ENCODE results near the gene CYP11A1. TPM values are rescaled to one million over a fixed set of nuclear protein-coding genes. Genes with fewer than 3 reads are reported as not detected.

CYP11A1 gene
- total RNA-seq, 1 donor from 2014 or later = 0.43 TPM

DNA sequence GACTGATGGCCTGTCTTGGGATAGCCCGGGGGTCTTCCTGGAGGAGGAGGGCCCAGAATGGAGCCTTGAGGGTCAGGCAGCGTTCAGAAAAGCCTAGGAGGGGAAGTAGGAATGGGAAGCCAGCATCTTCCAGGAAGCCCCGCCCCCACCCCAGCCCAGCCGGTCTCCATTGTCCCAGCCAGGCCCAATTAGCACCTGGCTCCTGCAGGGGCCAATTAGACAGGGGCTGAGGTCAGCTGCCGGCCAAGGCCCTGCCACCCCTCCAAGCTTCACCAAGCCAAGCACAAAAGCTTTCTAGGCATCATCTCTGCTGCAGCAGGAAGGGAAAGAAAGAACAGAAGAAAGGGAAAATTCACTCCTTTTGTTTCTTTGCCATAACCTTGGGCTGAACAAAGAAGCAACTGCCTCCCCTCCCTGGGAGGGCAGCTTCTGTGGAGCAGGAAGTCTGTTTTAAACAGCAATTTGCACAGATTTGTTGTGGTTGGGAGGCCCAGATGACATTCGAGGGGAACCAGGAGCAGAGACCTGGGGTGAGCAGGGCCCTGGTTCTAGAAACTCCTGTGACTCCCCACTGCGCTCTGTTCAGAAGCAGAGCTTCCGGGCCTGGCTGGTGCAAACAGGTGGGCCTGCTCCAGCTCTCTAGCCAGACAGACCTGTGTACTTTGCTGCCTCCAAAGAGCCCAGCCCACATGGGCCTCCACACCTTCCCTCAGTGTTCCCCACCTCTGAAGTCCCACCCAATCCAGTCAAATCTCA lies 47.7 kb downstream of the CYP11A1 start:
- Histone ChIP-seq H3K4me3 (ENCODE audit: insufficient read depth, low read depth, low read length) (no peak overlapping the region), H3K79me2 (ENCODE audit: insufficient read depth, low read length) (no peaks in the 10 kb centered on the region), H3K4me1 (ENCODE audit: insufficient read depth, low read length) (peaks cover 40% of the 10 kb centered on the region), H3K36me3 (ENCODE audit: insufficient read depth, low read length) (no peaks in the 10 kb centered on the region), H4K20me1 (ENCODE audit: insufficient read depth, low read length) (no peaks in the 10 kb centered on the region), H3K4me2 (ENCODE audit: low read length) (no peak overlapping the region), H3K9ac (ENCODE audit: low read length) (peak overlapping the region; percentile 2), H2AFZ (ENCODE audit: low read depth, low read length) (peak overlapping the region; percentile 13), H3K27ac (ENCODE audit: low read depth, low read length) (no peak overlapping the region), H3K27me3 (ENCODE audit: insufficient read depth, low read length) (no peaks in the 10 kb centered on the region), H3K9me3 (ENCODE audit: insufficient read depth, low read depth, low read length) (no peaks in the 10 kb centered on the region)
- no peaks in the 10 kb centered on the region for H3K36me3 Mint-ChIP-seq (ENCODE audit: low read depth, unreplicated experiment)
- peaks cover 5% of the 10 kb centered on the region for H3K27me3 Mint-ChIP-seq (ENCODE audit: low read depth, unreplicated experiment)
- DNase-seq (ENCODE audit: low read depth) (no peak), FAIRE-seq (no peak)
- H3K4me3 Mint-ChIP-seq (ENCODE audit: unreplicated experiment) = no peak overlapping the region
- peaks cover 22% of the 10 kb centered on the region for H3K4me1 Mint-ChIP-seq (ENCODE audit: low read depth, unreplicated experiment)
- no peaks in the 10 kb centered on the region for H3K9me3 Mint-ChIP-seq (ENCODE audit: unreplicated experiment)
- no peak overlapping the region for H3K27ac Mint-ChIP-seq (ENCODE audit: unreplicated experiment)
- TF ChIP-seq, protein P1, sequence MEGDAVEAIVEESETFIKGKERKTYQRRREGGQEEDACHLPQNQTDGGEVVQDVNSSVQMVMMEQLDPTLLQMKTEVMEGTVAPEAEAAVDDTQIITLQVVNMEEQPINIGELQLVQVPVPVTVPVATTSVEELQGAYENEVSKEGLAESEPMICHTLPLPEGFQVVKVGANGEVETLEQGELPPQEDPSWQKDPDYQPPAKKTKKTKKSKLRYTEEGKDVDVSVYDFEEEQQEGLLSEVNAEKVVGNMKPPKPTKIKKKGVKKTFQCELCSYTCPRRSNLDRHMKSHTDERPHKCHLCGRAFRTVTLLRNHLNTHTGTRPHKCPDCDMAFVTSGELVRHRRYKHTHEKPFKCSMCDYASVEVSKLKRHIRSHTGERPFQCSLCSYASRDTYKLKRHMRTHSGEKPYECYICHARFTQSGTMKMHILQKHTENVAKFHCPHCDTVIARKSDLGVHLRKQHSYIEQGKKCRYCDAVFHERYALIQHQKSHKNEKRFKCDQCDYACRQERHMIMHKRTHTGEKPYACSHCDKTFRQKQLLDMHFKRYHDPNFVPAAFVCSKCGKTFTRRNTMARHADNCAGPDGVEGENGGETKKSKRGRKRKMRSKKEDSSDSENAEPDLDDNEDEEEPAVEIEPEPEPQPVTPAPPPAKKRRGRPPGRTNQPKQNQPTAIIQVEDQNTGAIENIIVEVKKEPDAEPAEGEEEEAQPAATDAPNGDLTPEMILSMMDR (IDR thresholded peaks at IDR 0.05; ENCODE audit: insufficient read depth, low read depth, low read length) = no peak
- no peak for TF ChIP-seq EZH2 (IDR thresholded peaks at IDR 0.05; ENCODE audit: insufficient read depth, low read length)

DNA sequence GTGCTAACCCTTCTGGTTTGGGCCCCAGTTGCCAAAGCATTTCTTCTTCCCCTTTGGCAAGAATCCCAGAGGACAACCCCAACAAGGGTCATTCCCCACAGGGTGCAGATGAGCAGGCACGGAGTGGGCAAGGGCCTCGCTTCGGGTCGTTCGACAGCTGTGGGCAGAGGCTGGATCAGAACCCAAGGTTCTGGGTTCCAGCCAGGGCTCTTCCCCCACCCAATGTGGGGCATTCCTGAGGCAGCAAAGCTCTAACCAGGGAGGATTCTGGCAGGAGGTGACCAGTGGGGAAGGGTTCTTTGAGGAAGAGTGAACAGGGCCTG lies 48.3 kb downstream of the CYP11A1 start:
- no peak overlapping the region for H3K9ac ChIP-seq (ENCODE audit: low read length)
- Mint-ChIP-seq H3K4me3 (ENCODE audit: unreplicated experiment) (no peak overlapping the region), H3K27ac (ENCODE audit: unreplicated experiment) (peak overlapping the region; percentile 99)

More for the DNA sequence above, 48.3 kb downstream of the CYP11A1 start:
- H3K27me3 Mint-ChIP-seq (ENCODE audit: low read depth, unreplicated experiment) = peaks cover 1% of the 10 kb centered on the region
- Histone ChIP-seq H3K79me2 (ENCODE audit: insufficient read depth, low read length) (no peaks in the 10 kb centered on the region), H3K36me3 (ENCODE audit: insufficient read depth, low read length) (no peaks in the 10 kb centered on the region), H3K4me1 (ENCODE audit: insufficient read depth, low read length) (peaks cover 45% of the 10 kb centered on the region), H3K4me2 (ENCODE audit: low read length) (no peak overlapping the region), H3K9me3 (ENCODE audit: insufficient read depth, low read depth, low read length) (no peaks in the 10 kb centered on the region), H3K27ac (ENCODE audit: low read depth, low read length) (no peak overlapping the region), H3K27me3 (ENCODE audit: insufficient read depth, low read length) (no peaks in the 10 kb centered on the region), H4K20me1 (ENCODE audit: insufficient read depth, low read length) (no peaks in the 10 kb centered on the region), H3K4me3 (ENCODE audit: insufficient read depth, low read depth, low read length) (no peak overlapping the region), H2AFZ (ENCODE audit: low read depth, low read length) (no peak overlapping the region)
- peaks cover 22% of the 10 kb centered on the region for H3K4me1 Mint-ChIP-seq (ENCODE audit: low read depth, unreplicated experiment)
- no peak for DNase-seq (ENCODE audit: low read depth)
- TF ChIP-seq EZH2 (IDR thresholded peaks at IDR 0.05; ENCODE audit: insufficient read depth, low read length) = no peak
- TF ChIP-seq, protein P1 (IDR thresholded peaks at IDR 0.05; ENCODE audit: insufficient read depth, low read depth, low read length) = no peak
- no peak for FAIRE-seq
- H3K36me3 Mint-ChIP-seq (ENCODE audit: low read depth, unreplicated experiment) = no peaks in the 10 kb centered on the region
- no peaks in the 10 kb centered on the region for H3K9me3 Mint-ChIP-seq (ENCODE audit: unreplicated experiment)
